ENCODE data around the gene NR1D1. TPM values are rescaled to one million over a fixed set of nuclear protein-coding genes. Genes with fewer than 3 reads are reported as not detected.

Gene NR1D1
- total RNA-seq, 2 donors from 2014 or later: 3.0 to 4.4 TPM

DNA sequence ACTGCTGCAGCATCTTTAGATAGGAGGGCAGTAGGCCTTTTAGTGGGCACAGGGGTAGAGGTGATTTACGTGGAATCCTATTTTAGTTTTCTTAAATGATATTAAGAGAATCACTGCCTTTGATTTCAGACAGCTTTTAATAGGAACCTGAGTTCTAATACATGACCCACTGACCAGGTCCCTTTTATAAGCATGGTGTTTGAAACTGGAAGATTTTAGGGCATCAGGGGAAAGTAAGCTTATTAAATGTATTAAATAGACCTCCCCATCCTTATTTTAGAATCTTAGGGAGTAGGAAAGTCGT, 23.4 kb upstream of the NR1D1 start:
- H3K9me3 ChIP-seq (ENCODE audit: control insufficient read depth, low read length): no peaks in the 10 kb centered on the region
- 0% methylated on average over 1 to 2 of the region's 2 CpGs for WGBS, 2 experiments (ENCODE audit: insufficient coverage in 1 of 2, insufficient read length in 1 of 2)
- no peak overlapping the region for H3K27ac ChIP-seq (ENCODE audit: low read depth, low read length)
- H3K36me3 ChIP-seq (ENCODE audit: control insufficient read depth, insufficient read depth, low read length): peaks cover 29% of the 10 kb centered on the region
- H3K27me3 ChIP-seq (ENCODE audit: control insufficient read depth, insufficient read depth, low read length, poor library complexity, severe bottlenecking): peaks cover 20% of the 10 kb centered on the region
- peak overlapping the region; percentile 86 for H3K4me3 ChIP-seq (ENCODE audit: low read length)
- peak overlapping the region; percentile 93 for H3K4me3 Mint-ChIP-seq
- H3K27ac Mint-ChIP-seq: peak overlapping the region; percentile 92
- peaks cover 24% of the 10 kb centered on the region for H3K27me3 Mint-ChIP-seq (ENCODE audit: insufficient read depth)
- H3K4me1 ChIP-seq (ENCODE audit: control insufficient read depth, insufficient read depth, low read length): no peaks in the 10 kb centered on the region
- peaks cover 29% of the 10 kb centered on the region for H3K36me3 Mint-ChIP-seq (ENCODE audit: low read depth)
- no peak for DNase-seq
- TF ChIP-seq, protein P1, sequence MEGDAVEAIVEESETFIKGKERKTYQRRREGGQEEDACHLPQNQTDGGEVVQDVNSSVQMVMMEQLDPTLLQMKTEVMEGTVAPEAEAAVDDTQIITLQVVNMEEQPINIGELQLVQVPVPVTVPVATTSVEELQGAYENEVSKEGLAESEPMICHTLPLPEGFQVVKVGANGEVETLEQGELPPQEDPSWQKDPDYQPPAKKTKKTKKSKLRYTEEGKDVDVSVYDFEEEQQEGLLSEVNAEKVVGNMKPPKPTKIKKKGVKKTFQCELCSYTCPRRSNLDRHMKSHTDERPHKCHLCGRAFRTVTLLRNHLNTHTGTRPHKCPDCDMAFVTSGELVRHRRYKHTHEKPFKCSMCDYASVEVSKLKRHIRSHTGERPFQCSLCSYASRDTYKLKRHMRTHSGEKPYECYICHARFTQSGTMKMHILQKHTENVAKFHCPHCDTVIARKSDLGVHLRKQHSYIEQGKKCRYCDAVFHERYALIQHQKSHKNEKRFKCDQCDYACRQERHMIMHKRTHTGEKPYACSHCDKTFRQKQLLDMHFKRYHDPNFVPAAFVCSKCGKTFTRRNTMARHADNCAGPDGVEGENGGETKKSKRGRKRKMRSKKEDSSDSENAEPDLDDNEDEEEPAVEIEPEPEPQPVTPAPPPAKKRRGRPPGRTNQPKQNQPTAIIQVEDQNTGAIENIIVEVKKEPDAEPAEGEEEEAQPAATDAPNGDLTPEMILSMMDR (conservative IDR thresholded peaks at IDR 0.05): no peak
- peaks cover 7% of the 10 kb centered on the region for H3K4me1 Mint-ChIP-seq
- peak overlapping the region; percentile 48 for H3K9ac ChIP-seq (ENCODE audit: extremely low read depth, low read length, poor library complexity, severe bottlenecking)
- H3K9me3 Mint-ChIP-seq: no peaks in the 10 kb centered on the region

DNA sequence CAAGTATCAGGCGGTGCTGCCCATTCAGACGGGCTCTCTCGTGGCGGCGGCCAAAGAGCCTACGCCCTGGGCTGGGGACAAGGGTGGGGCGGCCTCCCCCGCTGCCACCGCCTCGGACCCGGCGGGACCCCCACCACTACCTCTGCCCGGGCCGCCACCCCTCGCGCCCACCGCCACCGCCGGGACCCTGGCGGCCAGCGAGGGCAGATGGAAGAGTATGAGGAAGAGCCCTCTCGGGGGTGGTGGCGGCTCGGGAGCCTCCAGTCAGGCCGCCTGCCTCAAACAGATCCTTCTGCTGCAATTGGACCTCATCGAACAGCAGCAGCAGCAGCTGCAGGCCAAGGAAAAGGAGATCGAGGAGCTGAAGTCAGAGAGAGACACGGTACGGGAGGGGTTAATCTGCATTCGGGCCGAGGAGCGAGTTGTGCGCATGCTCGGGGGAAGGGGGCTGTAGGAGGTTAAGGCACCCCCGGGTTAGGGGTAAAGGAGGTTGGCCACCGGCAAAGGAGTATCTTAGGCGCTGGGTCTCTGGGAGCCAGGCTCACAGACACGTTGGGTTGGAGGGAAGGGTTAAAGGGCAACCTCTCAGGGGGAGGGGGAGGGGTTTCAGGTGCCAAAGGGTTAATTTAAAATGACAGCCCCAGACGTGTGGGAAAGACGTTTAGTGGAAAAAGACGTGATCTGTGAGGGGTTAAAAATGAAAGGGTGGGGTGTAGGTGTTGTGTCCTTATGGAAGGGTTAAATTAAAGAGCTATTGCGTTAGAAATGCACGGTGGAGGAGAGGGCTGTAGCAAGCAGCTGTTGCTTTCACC, 22.8 kb upstream of the NR1D1 start:
- H3K27me3 Mint-ChIP-seq (ENCODE audit: insufficient read depth): peaks cover 28% of the 10 kb centered on the region
- H3K4me3 ChIP-seq (ENCODE audit: low read length): peak overlapping the region; percentile 86
- DNase-seq: peak; percentile 92
- peaks cover 23% of the 10 kb centered on the region for H3K27me3 ChIP-seq (ENCODE audit: control insufficient read depth, insufficient read depth, low read length, poor library complexity, severe bottlenecking)
- no peaks in the 10 kb centered on the region for H3K9me3 Mint-ChIP-seq
- peak overlapping the region; percentile 93 for H3K4me3 Mint-ChIP-seq
- H3K9ac ChIP-seq (ENCODE audit: extremely low read depth, low read length, poor library complexity, severe bottlenecking): peak overlapping the region; percentile 66
- H3K4me1 ChIP-seq (ENCODE audit: control insufficient read depth, insufficient read depth, low read length): no peaks in the 10 kb centered on the region
- peak overlapping the region; percentile 92 for H3K27ac Mint-ChIP-seq
- 0% methylated on average over 13 to 42 of the region's 43 CpGs for WGBS, 2 experiments (ENCODE audit: insufficient coverage in 1 of 2, insufficient read length in 1 of 2)
- peaks cover 29% of the 10 kb centered on the region for H3K36me3 Mint-ChIP-seq (ENCODE audit: low read depth)
- H3K4me1 Mint-ChIP-seq: peaks cover 7% of the 10 kb centered on the region
- peak overlapping the region; percentile 68 for H3K27ac ChIP-seq (ENCODE audit: low read depth, low read length)
- TF ChIP-seq, protein P1 (conservative IDR thresholded peaks at IDR 0.05): peak; percentile 51
- no peaks in the 10 kb centered on the region for H3K9me3 ChIP-seq (ENCODE audit: control insufficient read depth, low read length)
- peaks cover 26% of the 10 kb centered on the region for H3K36me3 ChIP-seq (ENCODE audit: control insufficient read depth, insufficient read depth, low read length)

- Histone ChIP-seq H3K36me3 (ENCODE audit: control insufficient read depth, insufficient read depth, low read length) (peaks cover 17% of the 10 kb centered on the region), H3K27me3 (ENCODE audit: control insufficient read depth, insufficient read depth, low read length, poor library complexity, severe bottlenecking) (peaks cover 32% of the 10 kb centered on the region), H3K9ac (ENCODE audit: extremely low read depth, low read length, poor library complexity, severe bottlenecking) (peak overlapping the region; percentile 66), H3K4me1 (ENCODE audit: control insufficient read depth, insufficient read depth, low read length) (no peaks in the 10 kb centered on the region), H3K27ac (ENCODE audit: low read depth, low read length) (peak overlapping the region; percentile 89), H3K4me3 (ENCODE audit: low read length) (peak overlapping the region; percentile 92), H3K9me3 (ENCODE audit: control insufficient read depth, low read length) (no peaks in the 10 kb centered on the region)
- TF ChIP-seq, protein P1 (conservative IDR thresholded peaks at IDR 0.05): no peak
- H3K27me3 Mint-ChIP-seq (ENCODE audit: insufficient read depth): peaks cover 37% of the 10 kb centered on the region
- H3K27ac Mint-ChIP-seq: no peak overlapping the region
- no peaks in the 10 kb centered on the region for H3K9me3 Mint-ChIP-seq
- H3K4me1 Mint-ChIP-seq: peaks cover 7% of the 10 kb centered on the region
- H3K36me3 Mint-ChIP-seq (ENCODE audit: low read depth): peaks cover 22% of the 10 kb centered on the region
- peak; percentile 89 for DNase-seq
- H3K4me3 Mint-ChIP-seq: peak overlapping the region; percentile 93
- 0% methylated on average over 10 to 80 of the region's 97 CpGs for WGBS, 2 experiments (ENCODE audit: insufficient coverage in 1 of 2, insufficient read length in 1 of 2)
These were observed 22.0 kb upstream of the NR1D1 start for GRCh38 chr17:40122136-40122998.

Data from endodermal cell (in vitro differentiated cells).